Anterior cingulate cortex (tissue), 58 donors: ENCODE measurements around the gene CMSS1.
A peak's percentile ranks its signal among the peaks of the same experiment; 100 is the strongest.

ENCODE experiments used
- DNase-seq, 58 donors: peaks; one replicate each; lab custom pipeline; 2025; lab: John Stamatoyannopoulos, UW

Gene CMSS1

DNA sequence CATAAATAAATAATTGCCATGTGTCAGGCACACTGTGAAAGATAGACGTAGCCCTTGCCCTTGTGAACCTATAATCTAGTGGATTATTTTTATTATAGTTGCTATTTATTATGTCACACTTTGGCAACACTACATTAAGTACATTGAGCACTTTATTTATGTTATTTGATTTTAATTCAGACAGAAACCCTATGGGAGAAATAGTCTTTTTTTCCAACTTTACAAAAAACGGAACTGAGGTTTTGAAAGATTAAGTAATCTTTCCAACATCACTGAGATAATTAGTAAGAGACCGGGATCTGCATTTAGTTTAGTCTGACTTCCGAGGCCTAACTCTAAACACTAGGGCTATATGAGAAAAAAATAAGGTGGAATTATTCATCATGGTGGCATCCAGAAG lies 299.4 kb downstream of the CMSS1 start:
- DNase-seq: no peak

DNA sequence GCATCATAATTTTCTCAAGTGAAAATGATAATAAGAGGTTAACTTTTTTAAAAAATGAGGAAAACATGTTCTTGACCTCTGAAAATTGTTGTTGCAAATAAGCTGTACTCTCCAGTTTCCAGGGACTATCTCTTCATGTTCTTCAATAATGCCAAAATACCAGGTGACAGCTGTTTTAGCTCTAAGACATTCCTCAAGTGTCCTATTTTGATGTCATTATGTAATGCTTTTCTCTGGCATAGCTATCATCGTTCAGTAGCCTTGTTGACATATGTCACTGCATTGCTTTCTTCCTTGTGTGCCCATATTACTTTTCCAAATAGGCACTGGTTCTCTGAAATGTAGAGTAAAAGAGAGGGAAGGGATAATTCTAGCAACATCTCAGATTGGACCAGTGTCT lies 302.4 kb downstream of the CMSS1 start:
- DNase-seq: no peak

DNA sequence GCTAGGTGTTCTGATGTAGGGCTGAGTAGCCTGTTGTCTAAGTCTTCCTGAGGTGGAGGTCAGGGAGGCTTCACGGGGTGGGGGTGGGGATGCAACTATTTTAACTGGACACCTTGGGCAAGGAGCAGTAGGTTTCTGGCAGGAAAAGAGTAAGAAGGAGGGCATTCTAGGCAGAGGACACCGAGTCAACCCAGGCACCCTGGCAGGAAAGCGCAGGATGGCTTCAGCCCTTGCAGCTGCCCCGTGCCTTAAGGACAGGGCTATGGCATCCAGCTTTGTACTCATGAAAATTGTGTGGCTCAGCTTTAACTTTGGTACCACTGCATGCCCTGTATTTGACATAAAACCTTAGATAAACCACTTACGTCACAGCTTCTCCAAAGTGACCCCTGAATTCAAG lies 303.0 kb downstream of the CMSS1 start:
- DNase-seq: no peak

DNA sequence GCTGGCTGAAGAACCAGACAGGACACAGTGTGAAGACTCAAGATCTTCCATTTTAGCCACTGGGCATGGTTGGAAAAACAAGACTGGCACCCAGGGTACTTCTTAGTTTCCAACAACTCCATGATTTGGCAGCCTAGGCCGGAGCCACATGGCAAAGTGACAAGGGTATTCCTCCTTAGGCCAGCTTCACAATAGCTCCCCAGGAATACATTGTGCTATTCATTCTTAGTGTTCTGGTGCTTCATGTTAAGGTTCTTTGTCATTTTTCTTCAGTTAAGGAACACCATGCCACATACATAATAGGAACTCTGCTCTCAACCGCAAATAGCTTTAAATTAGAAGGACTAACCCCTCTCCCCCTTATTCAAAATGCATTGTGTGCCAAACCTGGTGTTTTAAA lies 304.7 kb downstream of the CMSS1 start:
- DNase-seq: peak in 5 of 58 donors; percentile 1 to 16 (median 16)

DNA sequence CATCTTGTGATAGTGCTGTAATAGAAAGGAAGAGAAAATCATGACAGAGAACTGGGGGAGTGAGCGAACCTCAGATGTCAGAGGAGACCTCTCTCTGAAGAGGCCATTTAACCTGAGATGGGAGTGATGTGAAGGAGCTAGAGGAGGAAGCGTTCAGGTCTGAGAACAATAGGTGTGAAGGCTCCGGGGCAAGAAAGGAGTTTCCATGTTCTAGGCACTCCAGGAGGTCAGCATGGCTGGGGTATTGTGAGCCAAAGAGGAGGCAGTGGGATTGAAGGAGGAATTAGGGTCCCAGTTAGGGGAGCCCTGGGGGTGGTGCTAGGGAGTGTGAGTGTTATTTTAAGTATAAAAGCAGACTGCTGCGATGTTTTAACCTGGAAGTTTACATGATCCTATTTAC lies 305.4 kb downstream of the CMSS1 start:
- DNase-seq: no peak

DNA sequence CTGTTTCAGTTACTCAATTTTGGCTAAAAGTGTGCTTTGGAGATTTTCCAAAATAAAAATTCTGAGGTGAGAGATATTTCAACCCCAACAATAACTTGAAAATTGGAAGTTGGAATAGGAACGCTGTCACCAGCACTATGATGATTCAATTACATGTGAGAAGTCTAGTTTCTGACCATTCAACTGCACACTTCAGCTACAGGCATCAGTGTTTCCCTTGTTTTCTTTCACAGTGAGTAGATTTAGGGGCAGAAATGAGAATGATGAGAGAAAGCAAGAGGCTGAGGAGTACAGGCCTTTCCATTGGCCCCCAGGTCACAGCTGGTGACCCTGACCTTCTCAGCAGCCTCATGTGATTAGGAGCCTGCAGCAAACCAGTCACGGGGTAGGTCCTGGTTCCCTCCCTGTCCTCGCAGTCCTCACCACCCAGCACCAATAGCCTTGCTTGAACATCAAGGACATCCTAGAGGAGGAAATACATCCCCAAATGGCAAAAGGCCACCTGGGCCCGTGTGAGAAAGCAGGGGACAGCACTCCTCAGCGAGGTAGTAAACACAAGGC lies 306.6 kb downstream of the CMSS1 start:
- DNase-seq: no peak

DNA sequence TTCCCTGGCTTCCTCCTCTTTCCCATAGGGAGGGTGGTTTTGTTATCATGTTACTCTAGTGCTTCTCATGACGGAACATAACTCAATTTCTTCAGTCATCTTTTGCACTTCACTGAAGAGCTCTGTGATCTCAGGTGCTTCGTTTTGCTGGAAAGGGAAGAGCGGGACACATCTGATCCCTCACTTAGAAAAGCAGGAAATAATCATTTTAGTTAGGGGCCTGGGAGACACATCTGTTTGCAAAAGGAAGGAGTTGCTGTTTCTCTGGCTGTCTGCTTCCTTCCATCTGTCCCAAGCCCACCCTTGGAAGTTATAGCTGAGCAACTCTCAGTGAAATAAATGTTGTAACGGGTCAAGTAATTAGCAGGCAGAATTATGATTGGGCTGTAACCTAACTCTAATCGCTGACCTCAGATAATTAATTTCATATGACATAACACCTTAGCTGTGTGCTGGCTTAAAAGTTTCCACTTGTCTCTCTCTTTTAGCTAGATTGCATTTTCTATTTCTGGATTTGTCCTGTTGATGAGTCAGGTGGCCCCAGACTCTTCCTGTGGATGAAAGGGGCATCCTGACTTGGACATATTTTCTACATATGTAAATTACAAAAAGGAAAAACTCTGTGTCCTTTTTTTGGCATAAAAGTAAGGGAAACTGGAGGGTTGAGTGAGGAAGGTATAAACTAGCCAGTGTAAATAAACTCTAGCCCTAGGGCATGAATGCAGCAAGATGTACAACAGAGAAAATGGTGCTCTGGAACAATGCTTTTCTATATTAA lies 307.7 kb downstream of the CMSS1 start:
- no peak for DNase-seq

DNA sequence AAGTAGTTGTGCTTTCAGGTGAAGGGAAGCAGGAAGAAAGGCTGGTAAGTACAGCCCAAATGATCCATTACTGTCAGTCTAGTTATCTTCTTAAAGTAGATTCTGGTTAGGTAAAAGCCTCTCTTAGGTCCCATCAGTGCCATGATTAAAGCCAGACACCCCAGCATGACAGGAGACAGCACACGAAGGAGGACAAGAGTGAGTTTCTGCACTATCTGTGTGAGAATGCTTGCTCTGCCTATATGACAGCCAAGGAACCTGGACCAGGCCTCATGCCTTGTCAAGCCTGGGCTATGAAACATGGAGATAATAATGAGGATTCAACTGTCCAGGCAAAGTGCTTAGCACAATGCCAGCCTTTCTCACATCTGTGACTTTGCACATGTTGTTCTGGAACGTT lies 310.1 kb downstream of the CMSS1 start:
- DNase-seq: no peak

DNA sequence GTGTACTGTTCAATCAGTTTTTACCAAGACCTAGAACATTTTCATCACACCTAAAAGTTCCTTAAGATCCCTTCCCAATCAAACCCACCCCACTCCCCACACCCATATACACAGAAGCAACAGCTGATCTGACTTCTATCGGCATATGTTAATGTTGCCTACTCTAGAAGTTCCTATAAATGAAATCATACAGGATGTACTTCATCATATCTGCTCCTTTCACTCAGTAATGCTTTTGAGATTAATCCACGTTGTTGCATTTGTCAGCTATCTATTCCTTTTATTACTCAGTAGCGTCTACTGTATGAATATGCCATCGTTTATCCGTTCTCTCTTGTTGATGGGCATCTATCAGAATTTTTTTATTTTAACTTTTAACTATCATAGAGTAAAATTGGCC lies 310.9 kb downstream of the CMSS1 start:
- DNase-seq: no peak

DNA sequence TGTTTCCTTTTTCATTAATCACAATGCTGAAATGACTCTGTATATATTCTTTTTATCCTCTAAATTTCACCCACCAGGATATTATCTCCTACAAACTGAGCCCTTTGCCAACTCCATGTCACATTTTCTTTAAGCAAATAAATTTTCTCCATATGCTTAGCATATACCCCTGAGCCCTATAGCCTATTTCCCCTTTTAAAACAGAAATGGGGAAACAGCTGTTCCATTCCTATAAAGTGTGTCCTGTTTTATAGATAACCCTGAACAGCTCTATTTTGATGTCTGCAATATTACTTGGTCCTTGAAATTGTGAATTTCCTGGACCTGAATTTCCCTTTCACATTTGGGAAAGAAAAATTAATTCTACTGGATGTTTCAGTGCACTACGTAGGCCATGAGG lies 312.3 kb downstream of the CMSS1 start:
- no peak for DNase-seq

DNA sequence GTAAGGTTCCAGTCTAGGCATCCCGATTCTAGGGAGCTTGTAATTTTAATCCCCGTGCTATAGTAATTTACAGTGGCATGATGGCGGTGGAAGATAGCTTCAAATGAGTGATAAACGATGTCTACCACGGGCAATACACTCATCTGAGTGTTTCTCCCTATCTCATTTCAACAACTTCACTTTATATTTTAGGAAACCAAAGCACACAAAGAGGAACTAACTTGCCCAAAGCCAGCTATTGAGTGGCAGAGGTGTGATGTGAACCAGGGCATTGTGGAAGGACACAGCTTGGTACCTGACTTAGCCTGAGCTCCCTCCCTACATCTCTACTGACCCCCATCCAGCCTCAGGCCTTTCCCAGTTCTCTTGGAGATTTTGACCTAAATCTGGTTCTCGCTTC lies 313.6 kb downstream of the CMSS1 start:
- DNase-seq: no peak

DNA sequence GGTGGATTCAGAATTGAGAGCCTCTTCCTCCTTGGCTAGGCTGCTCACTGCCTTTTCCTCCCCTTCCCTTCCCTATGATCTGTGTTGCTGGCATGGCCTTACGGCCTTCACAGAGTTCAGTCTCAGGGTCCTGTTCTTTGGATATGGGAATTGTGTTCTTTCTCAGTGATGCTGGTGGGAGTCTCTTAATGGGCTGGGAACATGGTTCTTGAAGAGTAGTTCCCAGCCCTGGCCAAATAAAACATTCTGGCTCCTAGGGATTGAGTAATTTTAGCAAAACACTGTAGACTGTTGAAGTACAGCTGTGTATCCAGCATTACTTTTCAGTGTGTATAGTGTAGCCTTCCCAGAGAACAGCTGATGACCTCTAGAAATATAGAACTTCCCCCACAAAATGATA lies 319.3 kb downstream of the CMSS1 start:
- DNase-seq: no peak

DNA sequence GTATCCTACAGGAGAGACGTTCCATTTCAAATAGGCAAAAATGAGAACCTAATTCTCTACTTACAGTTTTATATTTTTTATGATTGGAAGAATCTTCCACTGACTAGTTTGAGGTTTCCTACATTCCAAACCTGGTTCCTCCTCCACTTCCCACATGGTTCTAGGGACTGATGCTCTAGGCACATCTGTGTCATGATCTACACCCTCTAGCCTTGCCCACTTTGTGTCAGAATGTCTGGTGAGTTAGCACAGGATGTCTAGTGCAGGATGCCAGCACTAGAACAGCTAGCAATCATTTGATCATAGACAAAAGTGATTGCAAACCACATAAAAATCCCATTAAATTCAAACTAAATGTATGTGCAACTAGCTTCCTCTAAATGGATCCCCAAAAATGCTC lies 323.3 kb downstream of the CMSS1 start:
- no peak for DNase-seq

DNA sequence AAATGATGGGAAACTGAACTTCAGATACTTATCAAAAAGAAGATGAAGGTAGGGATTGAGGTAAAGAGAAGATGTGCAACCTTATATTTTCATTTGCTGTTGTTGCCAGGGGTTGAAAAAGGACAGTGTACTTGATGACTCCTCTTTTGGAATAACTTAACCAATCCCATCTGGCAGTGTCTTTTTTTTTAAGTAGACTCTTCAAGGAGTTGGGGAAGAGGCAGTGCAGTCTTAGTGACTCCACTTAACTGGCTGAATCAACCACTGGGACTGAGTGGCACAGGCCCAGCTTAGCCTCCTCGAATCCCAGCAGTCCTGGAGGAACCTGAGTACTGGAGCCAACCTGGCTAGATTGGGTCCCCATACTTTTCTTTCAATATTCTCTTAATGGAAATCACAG lies 323.9 kb downstream of the CMSS1 start:
- no peak for DNase-seq

DNA sequence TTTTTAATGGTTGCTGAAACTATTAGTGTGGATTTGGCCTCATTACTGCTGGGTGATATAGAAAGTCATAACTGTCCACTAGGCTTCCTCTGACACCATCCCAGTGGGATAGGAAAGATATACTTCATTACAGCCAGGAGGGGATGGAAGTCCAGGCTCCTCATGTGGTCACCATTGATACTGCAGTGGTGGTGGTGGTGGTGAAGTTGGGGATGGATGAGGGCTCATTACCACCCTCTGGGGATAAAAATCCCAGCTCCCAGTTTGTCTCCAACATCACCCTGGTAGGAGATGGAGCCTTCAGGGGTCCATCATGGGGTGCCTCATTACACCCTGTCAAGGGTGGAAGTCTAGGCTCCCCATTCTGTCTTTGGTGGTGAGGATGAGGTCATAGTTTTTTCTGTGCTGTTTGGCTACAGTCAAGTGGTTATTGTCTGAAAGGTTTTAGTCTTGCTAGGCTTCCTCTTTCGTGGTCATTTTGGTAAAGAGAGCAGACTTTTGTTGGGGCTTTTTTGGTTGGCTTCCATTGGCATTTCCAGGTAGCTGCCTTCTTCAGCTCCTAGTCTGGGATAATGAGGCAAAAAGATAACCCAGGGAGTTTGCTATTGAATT lies 326.7 kb downstream of the CMSS1 start:
- no peak for DNase-seq

DNA sequence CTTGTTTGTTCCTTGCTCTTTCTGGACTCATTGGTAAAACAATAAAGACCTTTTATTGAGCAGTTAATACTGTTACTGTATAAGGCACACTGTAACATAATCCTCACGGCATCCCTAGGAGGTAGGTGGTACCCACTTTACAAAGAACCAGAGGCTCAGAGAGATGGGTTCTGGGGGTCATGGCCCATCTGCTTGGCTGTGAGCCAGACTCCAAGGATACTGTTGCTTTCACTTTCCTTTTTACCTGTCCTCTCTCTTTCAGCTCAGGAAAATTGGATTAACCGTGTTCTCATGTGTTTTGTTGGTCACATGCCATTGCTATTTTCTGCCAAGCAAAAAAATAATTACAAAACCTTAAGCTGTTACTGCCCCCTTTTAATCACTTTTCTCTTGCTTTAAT lies 331.5 kb downstream of the CMSS1 start:
- no peak for DNase-seq

DNA sequence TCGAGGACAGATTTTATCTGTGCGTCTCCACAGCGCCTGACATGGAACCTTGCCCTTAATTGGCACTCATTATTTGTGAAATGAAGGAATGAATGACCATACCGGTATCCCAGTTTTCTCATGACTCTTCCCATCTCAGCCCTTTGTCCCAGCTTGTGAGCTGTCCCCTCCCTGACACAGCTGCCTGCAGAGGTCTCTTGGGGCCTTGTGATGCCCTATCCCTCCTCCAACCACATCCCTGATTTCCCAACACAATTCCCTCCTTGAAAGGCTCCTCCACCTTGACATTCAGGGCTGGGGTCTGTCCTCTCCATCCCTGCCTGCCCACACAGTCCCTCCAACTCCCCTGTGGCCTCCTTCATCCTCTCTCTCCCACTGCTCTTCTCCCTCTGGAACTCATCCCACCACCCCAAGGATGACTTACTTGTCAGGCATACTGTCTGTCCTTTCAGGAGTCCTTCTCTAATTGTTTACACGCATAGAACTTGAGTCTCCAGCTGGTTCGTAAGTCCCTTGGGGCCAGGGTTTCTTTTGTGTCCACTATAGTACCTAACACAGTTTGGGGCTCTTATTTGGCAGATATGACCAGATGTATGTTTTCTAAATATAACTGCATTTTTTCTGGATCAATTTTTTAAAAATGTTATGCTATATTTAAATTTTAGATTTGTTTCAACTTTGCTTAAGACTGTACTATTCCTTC lies 332.2 kb downstream of the CMSS1 start:
- no peak for DNase-seq

DNA sequence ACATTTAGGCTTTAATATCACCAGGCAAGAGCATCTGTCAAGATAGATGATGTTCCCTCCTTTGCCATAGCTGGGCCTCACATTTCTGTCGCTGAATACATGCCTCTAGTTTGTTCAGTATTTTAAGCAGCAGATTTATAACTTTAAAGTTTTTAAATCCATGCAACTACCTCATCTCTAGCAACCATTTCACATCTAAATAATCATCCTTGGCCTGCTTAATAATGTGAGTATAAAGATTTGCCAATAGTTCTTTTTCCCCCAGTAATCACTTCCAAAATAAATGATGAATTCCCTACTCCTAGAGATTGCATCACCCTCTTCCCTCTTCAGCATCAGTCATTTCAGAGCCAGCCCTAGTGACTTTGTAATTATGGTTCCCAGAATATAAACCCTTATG lies 332.8 kb downstream of the CMSS1 start:
- DNase-seq: no peak

DNA sequence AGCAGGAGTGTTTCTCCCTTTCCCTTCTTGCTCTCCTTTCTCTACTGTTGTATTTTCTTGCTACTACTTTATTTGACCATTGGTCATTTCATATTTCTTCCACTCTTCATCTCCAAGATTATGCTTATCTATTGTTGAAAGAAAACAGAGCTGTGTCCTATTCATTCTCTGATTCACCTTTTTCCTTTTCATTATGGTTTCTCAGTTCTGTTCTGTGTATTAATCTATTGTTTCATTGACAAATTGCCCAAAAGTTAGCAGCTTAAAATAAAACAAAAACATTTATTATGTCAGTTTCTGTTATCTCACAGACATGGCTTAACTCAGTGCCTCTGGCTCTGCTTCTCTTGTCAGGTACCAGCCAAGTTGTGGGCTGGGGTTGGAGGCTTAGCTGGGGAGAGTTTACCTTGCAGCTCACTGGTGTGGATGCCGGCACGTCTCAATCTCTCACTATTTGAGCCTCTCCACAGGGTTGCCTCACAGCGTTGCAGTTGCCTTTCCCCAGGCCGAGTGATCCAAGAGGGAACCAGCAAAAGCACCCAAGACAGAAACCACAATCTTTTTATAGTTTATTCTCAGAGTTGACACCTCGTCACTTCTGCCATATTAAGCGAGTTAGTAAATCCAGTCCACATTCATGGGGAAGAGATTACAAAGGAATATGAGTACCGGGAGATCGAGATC lies 333.5 kb downstream of the CMSS1 start:
- DNase-seq: no peak

DNA sequence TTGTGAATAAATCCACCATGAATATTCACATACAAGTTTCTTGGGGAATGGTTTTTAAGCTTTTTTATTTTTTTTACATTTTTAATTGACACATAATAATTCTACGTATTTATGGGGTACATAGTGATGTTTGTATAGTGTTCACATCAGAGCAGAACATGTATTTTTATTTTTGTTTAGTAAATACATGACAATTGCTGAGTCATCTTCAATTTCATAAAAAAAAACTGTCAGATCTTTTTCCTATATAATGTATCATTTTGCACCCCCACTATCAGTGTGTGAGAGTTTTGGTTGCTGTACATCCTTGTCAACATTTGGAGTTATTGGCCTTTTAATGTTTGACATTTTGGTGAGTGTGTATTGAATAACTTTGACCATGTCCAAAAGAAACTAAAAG lies 336.5 kb downstream of the CMSS1 start:
- DNase-seq: no peak

DNA sequence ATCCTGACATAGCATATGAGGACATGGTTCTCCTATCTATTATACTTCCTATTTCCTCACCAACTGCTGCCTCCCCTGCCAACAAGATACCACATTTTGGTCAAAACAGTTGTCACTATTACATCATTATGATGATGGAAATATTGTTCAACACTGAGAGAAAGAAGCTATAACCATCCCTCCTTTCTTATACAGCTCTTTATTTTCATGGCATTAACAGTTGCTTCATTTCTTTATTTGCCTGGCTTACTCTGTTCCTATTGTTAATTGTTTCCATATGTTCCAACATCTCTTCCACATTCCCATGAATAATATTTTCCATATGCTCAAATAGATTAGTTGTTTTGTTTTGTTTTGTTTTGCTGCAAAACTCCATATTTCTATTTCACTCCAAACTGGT lies 337.5 kb downstream of the CMSS1 start:
- DNase-seq: no peak
